ENCODE results near the gene NCBP3.

The NCBP3 gene

DNA sequence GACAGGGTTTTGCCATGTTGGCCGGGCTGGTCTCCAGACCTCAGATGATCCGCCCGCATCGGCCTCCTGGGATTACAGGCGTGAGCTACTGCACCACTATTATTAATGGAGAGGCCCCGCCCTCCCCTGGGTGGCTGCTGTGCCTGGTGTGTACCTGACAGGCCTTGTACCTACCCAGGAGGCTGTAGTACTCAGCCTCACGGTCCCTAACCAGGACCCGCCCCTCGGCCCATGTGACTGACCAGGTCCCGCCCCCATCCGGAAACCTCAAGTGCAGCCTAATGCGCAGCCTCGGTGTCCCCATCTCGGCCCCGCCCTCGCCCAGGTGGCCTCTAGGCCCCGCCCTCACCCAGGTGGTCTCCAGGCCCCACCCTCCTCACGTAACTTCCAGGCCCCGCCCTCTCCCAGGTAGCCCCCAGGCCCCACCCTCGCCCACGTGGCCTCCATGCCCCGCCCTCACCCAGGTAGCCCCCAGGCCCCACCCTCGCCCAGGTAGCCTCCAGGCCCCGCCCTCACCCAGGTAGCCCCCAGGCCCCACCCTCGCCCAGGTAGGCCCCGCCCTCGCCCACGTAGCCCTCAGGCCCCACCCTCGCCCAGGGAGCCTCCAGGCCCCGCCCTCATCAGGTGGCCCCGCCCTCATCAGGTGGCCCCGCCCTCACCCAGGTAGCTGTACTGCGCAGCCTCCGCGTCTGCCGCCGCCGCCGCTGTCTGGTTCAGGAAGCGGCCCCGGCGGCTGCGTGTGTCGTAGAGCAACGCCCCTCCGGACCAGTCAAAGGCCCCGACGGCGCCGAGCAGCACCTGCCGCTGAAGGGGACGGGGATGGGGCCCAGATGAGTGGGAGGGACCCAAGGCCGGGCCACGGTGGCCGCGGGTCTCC, 91.3 kb downstream of the NCBP3 start:
- DNase-seq (ENCODE audit: low read depth), result no peak

DNA sequence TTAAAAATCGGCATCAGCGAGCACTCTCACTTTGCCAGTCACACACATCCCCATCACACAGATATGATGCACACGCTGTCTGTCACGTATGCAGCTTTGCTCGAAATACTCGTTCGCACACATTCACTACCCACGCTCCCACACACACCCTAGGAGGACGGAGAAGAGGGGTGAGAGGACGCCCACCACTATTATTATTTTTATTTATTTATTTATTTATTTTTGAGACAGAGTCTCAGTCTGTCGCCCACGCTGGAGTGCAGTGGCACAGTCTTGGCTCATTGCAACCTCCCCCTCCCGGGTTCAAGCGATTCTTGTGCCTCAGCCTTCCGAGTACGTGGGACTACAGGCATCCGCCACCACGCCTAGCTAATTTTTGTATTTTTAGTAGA, 92.0 kb downstream of the NCBP3 start:
- DNase-seq (ENCODE audit: low read depth), result no peak

DNA sequence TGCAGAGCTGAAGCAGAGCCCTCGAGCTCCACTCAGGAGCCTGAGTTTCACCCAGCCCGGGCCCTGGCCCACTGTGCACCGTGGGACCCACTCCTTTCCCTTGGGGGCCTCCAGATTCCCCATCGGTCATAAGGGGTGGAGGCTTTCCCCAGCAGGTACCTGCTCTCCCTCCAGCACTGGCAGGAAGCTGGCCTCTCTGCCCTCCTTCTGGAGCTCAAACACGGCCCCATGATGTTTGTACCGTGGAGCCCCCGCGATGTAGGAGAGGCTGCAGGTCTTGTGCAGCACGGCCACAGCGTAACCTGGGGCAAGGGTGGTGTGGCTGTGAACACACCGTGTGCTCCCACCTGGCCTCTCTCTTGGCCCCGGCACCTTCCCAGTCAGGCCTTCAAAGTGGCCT, 92.4 kb downstream of the NCBP3 start:
- DNase-seq (ENCODE audit: low read depth), result no peak

All from stimulated activated CD8-positive, alpha-beta memory T cell treated with anti-CD3 and anti-CD28 coated beads, Interleukin-7, amount 100 ng/mL, for 24 hours (primary cell).